OCI-LY7 (cell line): Measurements from ENCODE around the gene USP48.

Source experiments
- EZH2phosphoT487 ChIP-seq: fragments of 200-600 bp; sonication (generic); IDR thresholded peaks from 2 replicates; pipeline ENCODE4 v1.6.1; 2018; ENCODE audit warnings: low read depth, borderline replicate concordance, mild to moderate bottlenecking, mixed run types, antibody characterized with exemption, low read length, moderate library complexity, mixed read lengths
- TF ChIP-seq, protein P1 (sequence below): fragments of 200-600 bp; sonication (generic); conservative IDR thresholded peaks from 2 replicates; pipeline ENCODE4 v1.5.1; 2014; ENCODE audit warnings: mild to moderate bottlenecking, antibody characterized with exemption, low read length, moderate library complexity, mixed read lengths

DNA sequence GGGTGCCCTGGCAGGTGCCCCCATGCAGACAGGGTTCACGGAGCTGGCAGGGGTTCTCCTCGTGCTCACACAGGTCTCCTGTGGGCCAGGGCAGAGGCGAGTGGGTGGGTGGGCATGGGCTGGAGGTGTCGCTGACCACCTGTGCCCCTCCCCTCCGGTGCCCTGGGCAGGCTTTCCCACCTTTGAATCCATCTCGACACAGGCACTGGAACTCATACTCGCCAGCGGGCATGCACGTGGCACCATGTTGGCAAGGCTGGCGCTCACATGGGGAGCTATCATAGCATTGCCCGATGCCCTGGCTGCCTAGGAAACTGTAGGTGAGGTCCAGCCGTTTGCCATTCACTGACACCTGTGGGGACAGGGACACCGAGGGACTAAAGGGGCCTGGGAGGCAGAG lies 45.1 kb upstream of the USP48 start:
- TF ChIP-seq, protein P1, sequence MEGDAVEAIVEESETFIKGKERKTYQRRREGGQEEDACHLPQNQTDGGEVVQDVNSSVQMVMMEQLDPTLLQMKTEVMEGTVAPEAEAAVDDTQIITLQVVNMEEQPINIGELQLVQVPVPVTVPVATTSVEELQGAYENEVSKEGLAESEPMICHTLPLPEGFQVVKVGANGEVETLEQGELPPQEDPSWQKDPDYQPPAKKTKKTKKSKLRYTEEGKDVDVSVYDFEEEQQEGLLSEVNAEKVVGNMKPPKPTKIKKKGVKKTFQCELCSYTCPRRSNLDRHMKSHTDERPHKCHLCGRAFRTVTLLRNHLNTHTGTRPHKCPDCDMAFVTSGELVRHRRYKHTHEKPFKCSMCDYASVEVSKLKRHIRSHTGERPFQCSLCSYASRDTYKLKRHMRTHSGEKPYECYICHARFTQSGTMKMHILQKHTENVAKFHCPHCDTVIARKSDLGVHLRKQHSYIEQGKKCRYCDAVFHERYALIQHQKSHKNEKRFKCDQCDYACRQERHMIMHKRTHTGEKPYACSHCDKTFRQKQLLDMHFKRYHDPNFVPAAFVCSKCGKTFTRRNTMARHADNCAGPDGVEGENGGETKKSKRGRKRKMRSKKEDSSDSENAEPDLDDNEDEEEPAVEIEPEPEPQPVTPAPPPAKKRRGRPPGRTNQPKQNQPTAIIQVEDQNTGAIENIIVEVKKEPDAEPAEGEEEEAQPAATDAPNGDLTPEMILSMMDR, result no peak
- TF ChIP-seq EZH2phosphoT487, result no peak
